Measurements from ENCODE around the gene ABCB10.

DNA sequence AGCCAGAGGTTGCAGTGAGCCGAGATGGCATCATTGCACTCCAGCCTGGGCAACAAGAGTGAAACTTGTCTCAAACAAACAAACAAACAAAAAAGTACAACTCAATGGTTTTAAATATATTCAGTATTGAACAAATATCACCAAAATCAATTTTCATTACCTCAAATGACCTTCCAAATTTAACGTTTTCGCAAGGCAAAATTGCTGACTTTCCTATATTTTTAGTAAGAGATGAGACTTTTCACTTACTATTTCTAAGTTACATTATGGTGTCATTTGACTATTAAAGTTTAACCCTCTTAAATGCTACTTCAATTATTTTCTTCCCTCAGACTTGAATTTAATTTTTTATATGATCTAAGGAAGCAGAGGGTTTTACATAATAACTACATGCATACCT is 23.0 kb upstream of the ABCB10 start:
- TF ChIP-seq, protein P1, sequence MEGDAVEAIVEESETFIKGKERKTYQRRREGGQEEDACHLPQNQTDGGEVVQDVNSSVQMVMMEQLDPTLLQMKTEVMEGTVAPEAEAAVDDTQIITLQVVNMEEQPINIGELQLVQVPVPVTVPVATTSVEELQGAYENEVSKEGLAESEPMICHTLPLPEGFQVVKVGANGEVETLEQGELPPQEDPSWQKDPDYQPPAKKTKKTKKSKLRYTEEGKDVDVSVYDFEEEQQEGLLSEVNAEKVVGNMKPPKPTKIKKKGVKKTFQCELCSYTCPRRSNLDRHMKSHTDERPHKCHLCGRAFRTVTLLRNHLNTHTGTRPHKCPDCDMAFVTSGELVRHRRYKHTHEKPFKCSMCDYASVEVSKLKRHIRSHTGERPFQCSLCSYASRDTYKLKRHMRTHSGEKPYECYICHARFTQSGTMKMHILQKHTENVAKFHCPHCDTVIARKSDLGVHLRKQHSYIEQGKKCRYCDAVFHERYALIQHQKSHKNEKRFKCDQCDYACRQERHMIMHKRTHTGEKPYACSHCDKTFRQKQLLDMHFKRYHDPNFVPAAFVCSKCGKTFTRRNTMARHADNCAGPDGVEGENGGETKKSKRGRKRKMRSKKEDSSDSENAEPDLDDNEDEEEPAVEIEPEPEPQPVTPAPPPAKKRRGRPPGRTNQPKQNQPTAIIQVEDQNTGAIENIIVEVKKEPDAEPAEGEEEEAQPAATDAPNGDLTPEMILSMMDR (conservative IDR thresholded peaks at IDR 0.05) = no peak
- TF ChIP-seq ZFX (IDR thresholded peaks at IDR 0.05) = no peak
